SK-N-SH (cell line): ENCODE measurements around the gene RABAC1. TPM values are rescaled to one million over a fixed set of nuclear protein-coding genes. Genes with fewer than 3 reads are reported as not detected.

Source experiments
- CTCF ChIA-PET: fragments of 300-600, 350-600 bp; formaldehyde crosslinking; extraction: SDS; loops from one replicate; lab custom pipeline; 2021; lab: Yijun Ruan, JAX
- POLR2A ChIA-PET: fragments of 350-600 bp; sonication (Branson Sonifier 250); formaldehyde crosslinking; extraction: SDS; loops from one replicate; lab custom pipeline; 2020; ENCODE audit warnings: antibody characterized with exemption, inconsistent platforms; lab: Yijun Ruan, JAX
- DNase-seq: peaks from one replicate; pipeline ENCODE4 v3.0.0; 2012
- H2AFZ ChIP-seq: fragments of 200-600 bp; sonication (generic); 2 replicates; pipeline ENCODE4 v1.8.1; 2016; ENCODE audit warnings: antibody characterized with exemption, mild to moderate bottlenecking, low read depth
- H3F3A ChIP-seq: fragments of 200-600 bp; sonication (generic); replicated peaks from 2 replicates; pipeline ENCODE3; 2016; ENCODE audit warnings: antibody characterized with exemption, mild to moderate bottlenecking; ENCODE audit not compliant: insufficient read depth
- H3K27ac ChIP-seq, 2 experiments: fragments of 200-500 bp in 1 of 2; fragments of 200-600 bp in 1 of 2; sonication (Bioruptor generic) in 1 of 2; sonication (generic), shearing (Covaris generic) in 1 of 2; 2 replicates each; pipeline versions ENCODE4 v1.5.1 to v1.6.1; 2014 to 2016; ENCODE audit warnings: low read depth in 2 of 2, inconsistent platforms in 1 of 2, low read length in 1 of 2, mild to moderate bottlenecking in 1 of 2, mixed read lengths in 1 of 2
- H3K27me3 ChIP-seq: fragments of 200-600 bp; sonication (generic), shearing (Covaris generic); 2 replicates; pipeline ENCODE4 v1.6.1; 2016; ENCODE audit warnings: mixed run types; ENCODE audit not compliant: insufficient read depth
- H3K36me3 ChIP-seq, 2 experiments: fragments of 200-500 bp in 1 of 2; fragments of 200-600 bp in 1 of 2; sonication (Bioruptor generic) in 1 of 2; sonication (generic) in 1 of 2; replicated peaks in 1 of 2; 2 replicates each; pipeline versions ENCODE3 to v1.5.1; 2014 to 2016; ENCODE audit warnings: low read length in 1 of 2, mild to moderate bottlenecking in 1 of 2; ENCODE audit not compliant: insufficient read depth in 2 of 2, control insufficient read depth in 1 of 2
- H3K4me1 ChIP-seq, 2 experiments: fragments of 200-500 bp in 1 of 2; fragments of 200-600 bp in 1 of 2; sonication (Bioruptor generic) in 1 of 2; sonication (generic), shearing (Covaris generic) in 1 of 2; 2 replicates each; pipeline versions ENCODE4 v1.5.1 to v1.6.1; 2014 to 2016; ENCODE audit warnings: low read depth in 1 of 2, low read length in 1 of 2, mixed run types in 1 of 2; ENCODE audit not compliant: insufficient read depth in 2 of 2, control insufficient read depth in 1 of 2
- H3K4me2 ChIP-seq: fragments of 200-600 bp; sonication (generic), shearing (Covaris generic); 2 replicates; pipeline ENCODE4 v1.6.1; 2017; ENCODE audit warnings: mixed run types
- H3K4me3 ChIP-seq, 2 experiments: fragments of 200-500 bp in 1 of 2; fragments of 200-600 bp in 1 of 2; sonication (Bioruptor generic) in 1 of 2; sonication (generic), shearing (Covaris generic) in 1 of 2; 2 replicates each; pipeline versions ENCODE4 v1.5.1 to v1.8.1; 2014 to 2016; ENCODE audit warnings: low read depth in 2 of 2, inconsistent platforms in 1 of 2, low read length in 1 of 2, mild to moderate bottlenecking in 1 of 2, mixed read lengths in 1 of 2, moderate library complexity in 1 of 2
- H3K79me2 ChIP-seq: fragments of 200-600 bp; sonication (generic); 2 replicates; pipeline ENCODE4 v1.8.1; 2017; ENCODE audit warnings: mild to moderate bottlenecking; ENCODE audit not compliant: insufficient read depth
- H3K9ac ChIP-seq: fragments of 200-600 bp; sonication (generic); 2 replicates; pipeline ENCODE4 v1.6.1; 2017; ENCODE audit warnings: mixed run types
- H3K9me2 ChIP-seq: fragments of 200-600 bp; sonication (generic); 2 replicates; pipeline ENCODE4 v1.6.1; 2017; ENCODE audit warnings: mixed run types
- H3K9me3 ChIP-seq: fragments of 200-600 bp; sonication (generic); 2 replicates; pipeline ENCODE4 v1.6.1; 2017; ENCODE audit warnings: mixed run types, mild to moderate bottlenecking, moderate library complexity
- H4K20me1 ChIP-seq: fragments of 200-600 bp; sonication (generic); 2 replicates; pipeline ENCODE4 v1.6.1; 2017; ENCODE audit warnings: mild to moderate bottlenecking, mixed run types; ENCODE audit not compliant: insufficient read depth
- ELF1 ChIP-seq: IDR thresholded peaks from 2 replicates; pipeline ENCODE4 v1.4.0; 2012
- JUND ChIP-seq: IDR thresholded peaks from 2 replicates; pipeline ENCODE4 v1.4.0; 2012
- MEF2A ChIP-seq: IDR thresholded peaks from 2 replicates; pipeline ENCODE4 v1.4.0; 2012; ENCODE audit warnings: low read depth, borderline replicate concordance
- RAD21 ChIP-seq: IDR thresholded peaks from 2 replicates; pipeline ENCODE4 v1.6.1; 2012; ENCODE audit warnings: mild to moderate bottlenecking, low read length
- RFX5 ChIP-seq: IDR thresholded peaks from 2 replicates; pipeline ENCODE4 v1.6.1; 2012; ENCODE audit warnings: mild to moderate bottlenecking, improper control_type of control experiment, low read length
- RXRA ChIP-seq: IDR thresholded peaks from 2 replicates; pipeline ENCODE4 v1.4.0; 2012; ENCODE audit warnings: low read depth, mild to moderate bottlenecking, borderline replicate concordance
- TAF1 ChIP-seq: IDR thresholded peaks from 2 replicates; pipeline ENCODE4 v1.6.1; 2012; ENCODE audit warnings: low read depth, mild to moderate bottlenecking, low read length, moderate library complexity, borderline replicate concordance
- WGBS: methylation state at CpG from one replicate; pipeline ENCODE4 v1.1.6; 2017; ENCODE audit warnings: low lambda C conversion rate; 5-methylcytosine and 5-hydroxymethylcytosine counted together
- polyA plus RNA-seq, 3 experiments: library from polyadenylated mRNA; depleted of rRNA; stranded (reverse); fragments of >200 nt; gene quantifications; 2 replicates each; pipeline ENCODE4 v1.2.3, GENCODE V29; 2012
- TF ChIP-seq, protein P1 (sequence below): IDR thresholded peaks from 2 replicates; pipeline ENCODE4 v1.4.0; 2012; ENCODE audit warnings: low read depth
- TF ChIP-seq, protein P2 (sequence below): IDR thresholded peaks from 2 replicates; pipeline ENCODE4 v1.4.0; 2012; ENCODE audit warnings: low read depth, borderline replicate concordance
- TF ChIP-seq, protein P3 (sequence below): fragments of 200-600 bp; sonication (generic); IDR thresholded peaks from 2 replicates; pipeline ENCODE4 v1.6.1; 2017; ENCODE audit warnings: antibody characterized with exemption, mild to moderate bottlenecking, moderate library complexity
- TF ChIP-seq, protein P4 (sequence below): IDR thresholded peaks from 2 replicates; pipeline ENCODE4 v1.4.0; 2012; ENCODE audit warnings: low read depth, borderline replicate concordance

RABAC1 gene
- polyA plus RNA-seq, 1 of the 3 experiments (the other 2 are of a cell fraction) = 287 TPM

DNA sequence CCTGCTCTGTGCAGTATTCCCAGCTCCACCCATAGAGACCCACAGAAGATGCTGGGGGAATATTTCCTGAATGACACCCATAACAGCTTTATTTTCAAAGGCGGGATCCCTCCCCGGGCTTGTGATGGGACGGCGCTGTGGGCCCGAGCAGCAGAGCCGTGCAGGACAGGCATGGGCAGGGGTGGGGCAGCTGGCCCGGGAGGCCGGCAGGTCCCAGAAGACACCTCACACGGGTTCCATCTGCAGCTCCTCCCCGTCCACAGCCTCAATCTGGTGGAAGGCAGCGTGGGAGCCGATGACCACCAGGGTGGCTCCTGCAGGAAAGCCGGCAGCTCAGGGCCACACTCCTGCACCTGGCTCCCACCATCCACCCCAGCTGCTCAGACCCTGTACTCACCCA lies 2.5 kb downstream of the RABAC1 start:
- H3K9me2 ChIP-seq = no peaks in the 10 kb centered on the region
- POLR2A ChIA-PET = interaction anchor here (1.2 kb wide), 1 partner anchor 39 kb away, joined by 3 read pairs; no protein-coding TSS in a partner anchor
- no peaks in the 10 kb centered on the region for H3K79me2 ChIP-seq
- no peak overlapping the region for H3K9ac ChIP-seq
- peaks cover 0 to 11% of the 10 kb centered on the region in 2 experiments for H3K36me3 ChIP-seq
- H3K4me1 ChIP-seq = peaks cover 6 to 12% of the 10 kb centered on the region in 2 experiments; a peak in 2 of 4 replicates
- no peak overlapping the region for H3K4me2 ChIP-seq
- no peak for TF ChIP-seq RFX5
- no peak for TF ChIP-seq ELF1
- TF ChIP-seq, protein P1, sequence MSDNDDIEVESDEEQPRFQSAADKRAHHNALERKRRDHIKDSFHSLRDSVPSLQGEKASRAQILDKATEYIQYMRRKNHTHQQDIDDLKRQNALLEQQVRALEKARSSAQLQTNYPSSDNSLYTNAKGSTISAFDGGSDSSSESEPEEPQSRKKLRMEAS = no peak
- no peak overlapping the region for H3K27ac ChIP-seq
- WGBS = 93% methylated on average over 6 of the region's 13 CpGs
- 0 out of 2 replicates have a peak, but pooled peaks cover 4% of the 10 kb centered on the region for H4K20me1 ChIP-seq
- H3F3A ChIP-seq = no peaks in the 10 kb centered on the region
- no peaks in the 10 kb centered on the region for H3K27me3 ChIP-seq
- H2AFZ ChIP-seq = no peak overlapping the region
- no peak overlapping the region for H3K4me3 ChIP-seq
- DNase-seq = no peak
- CTCF ChIA-PET = interaction anchor here (0.7 to 4.0 kb wide), 12 partner anchors 15 to 163 kb away, joined by 3 to 38 read pairs (median 6); partner anchors contain the start of gene RPS19
- H3K9me3 ChIP-seq = no peaks in the 10 kb centered on the region

DNA sequence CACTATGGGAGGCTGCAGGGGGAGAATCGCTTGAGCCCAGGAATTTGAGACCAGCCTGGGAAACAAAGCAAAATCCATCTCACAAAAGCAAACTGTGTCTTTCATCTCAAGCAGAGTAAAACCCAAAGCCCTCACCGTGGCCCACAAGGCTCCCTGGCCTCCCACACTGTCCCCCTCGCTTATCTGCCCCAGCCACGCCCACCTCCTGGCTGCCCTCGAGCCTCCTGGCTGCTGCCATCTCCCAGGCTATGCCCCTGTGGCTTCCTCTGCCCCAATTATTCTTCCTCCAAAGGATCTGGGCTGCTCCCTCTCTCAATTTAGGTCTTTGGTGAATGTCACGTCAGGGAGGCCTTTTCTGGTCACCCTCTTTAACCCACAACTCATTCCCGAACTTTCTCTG lies 3.6 kb downstream of the RABAC1 start:
- DNase-seq = no peak
- ChIA-PET POLR2A (no interaction called here), CTCF (interaction anchor here (4.0 kb wide), 1 partner anchor 95 kb away, joined by 21 read pairs; the partner anchor contains the start of gene RPS19)
- 81% methylated on average over 7 of the region's 7 CpGs for WGBS
- H3K79me2 ChIP-seq = no peaks in the 10 kb centered on the region
- 0 out of 2 replicates have a peak, but pooled peaks cover 4% of the 10 kb centered on the region for H4K20me1 ChIP-seq
- no peaks in the 10 kb centered on the region for H3F3A ChIP-seq
- no peak overlapping the region for H3K9ac ChIP-seq
- no peak overlapping the region for H3K4me2 ChIP-seq
- H3K9me3 ChIP-seq = no peaks in the 10 kb centered on the region
- no peak for TF ChIP-seq RAD21
- TF ChIP-seq, protein P2, sequence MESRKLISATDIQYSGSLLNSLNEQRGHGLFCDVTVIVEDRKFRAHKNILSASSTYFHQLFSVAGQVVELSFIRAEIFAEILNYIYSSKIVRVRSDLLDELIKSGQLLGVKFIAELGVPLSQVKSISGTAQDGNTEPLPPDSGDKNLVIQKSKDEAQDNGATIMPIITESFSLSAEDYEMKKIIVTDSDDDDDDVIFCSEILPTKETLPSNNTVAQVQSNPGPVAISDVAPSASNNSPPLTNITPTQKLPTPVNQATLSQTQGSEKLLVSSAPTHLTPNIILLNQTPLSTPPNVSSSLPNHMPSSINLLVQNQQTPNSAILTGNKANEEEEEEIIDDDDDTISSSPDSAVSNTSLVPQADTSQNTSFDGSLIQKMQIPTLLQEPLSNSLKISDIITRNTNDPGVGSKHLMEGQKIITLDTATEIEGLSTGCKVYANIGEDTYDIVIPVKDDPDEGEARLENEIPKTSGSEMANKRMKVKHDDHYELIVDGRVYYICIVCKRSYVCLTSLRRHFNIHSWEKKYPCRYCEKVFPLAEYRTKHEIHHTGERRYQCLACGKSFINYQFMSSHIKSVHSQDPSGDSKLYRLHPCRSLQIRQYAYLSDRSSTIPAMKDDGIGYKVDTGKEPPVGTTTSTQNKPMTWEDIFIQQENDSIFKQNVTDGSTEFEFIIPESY = no peak
- TF ChIP-seq MEF2A = no peak
- no peak for TF ChIP-seq TAF1
- TF ChIP-seq, protein P1 = no peak
- no peak for TF ChIP-seq RXRA
- TF ChIP-seq RFX5 = no peak
- no peak for TF ChIP-seq JUND
- TF ChIP-seq, protein P3, sequence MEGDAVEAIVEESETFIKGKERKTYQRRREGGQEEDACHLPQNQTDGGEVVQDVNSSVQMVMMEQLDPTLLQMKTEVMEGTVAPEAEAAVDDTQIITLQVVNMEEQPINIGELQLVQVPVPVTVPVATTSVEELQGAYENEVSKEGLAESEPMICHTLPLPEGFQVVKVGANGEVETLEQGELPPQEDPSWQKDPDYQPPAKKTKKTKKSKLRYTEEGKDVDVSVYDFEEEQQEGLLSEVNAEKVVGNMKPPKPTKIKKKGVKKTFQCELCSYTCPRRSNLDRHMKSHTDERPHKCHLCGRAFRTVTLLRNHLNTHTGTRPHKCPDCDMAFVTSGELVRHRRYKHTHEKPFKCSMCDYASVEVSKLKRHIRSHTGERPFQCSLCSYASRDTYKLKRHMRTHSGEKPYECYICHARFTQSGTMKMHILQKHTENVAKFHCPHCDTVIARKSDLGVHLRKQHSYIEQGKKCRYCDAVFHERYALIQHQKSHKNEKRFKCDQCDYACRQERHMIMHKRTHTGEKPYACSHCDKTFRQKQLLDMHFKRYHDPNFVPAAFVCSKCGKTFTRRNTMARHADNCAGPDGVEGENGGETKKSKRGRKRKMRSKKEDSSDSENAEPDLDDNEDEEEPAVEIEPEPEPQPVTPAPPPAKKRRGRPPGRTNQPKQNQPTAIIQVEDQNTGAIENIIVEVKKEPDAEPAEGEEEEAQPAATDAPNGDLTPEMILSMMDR = no peak
- TF ChIP-seq, protein P4, sequence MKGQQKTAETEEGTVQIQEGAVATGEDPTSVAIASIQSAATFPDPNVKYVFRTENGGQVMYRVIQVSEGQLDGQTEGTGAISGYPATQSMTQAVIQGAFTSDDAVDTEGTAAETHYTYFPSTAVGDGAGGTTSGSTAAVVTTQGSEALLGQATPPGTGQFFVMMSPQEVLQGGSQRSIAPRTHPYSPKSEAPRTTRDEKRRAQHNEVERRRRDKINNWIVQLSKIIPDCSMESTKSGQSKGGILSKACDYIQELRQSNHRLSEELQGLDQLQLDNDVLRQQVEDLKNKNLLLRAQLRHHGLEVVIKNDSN = no peak
- H3K9me2 ChIP-seq = no peaks in the 10 kb centered on the region
- no peak overlapping the region for H3K4me3 ChIP-seq
- no peak overlapping the region for H3K27ac ChIP-seq
- peaks cover 6 to 12% of the 10 kb centered on the region in 2 experiments; a peak in 2 of 4 replicates for H3K4me1 ChIP-seq
- peaks cover 0 to 11% of the 10 kb centered on the region in 2 experiments for H3K36me3 ChIP-seq
- no peak overlapping the region for H2AFZ ChIP-seq
- no peaks in the 10 kb centered on the region for H3K27me3 ChIP-seq
